ENCODE data around the gene MRPL44. TPM values are rescaled to one million over a fixed set of nuclear protein-coding genes. Genes with fewer than 3 reads are reported as not detected.
A peak's percentile ranks its signal among the peaks of the same experiment; 100 is the strongest.

The MRPL44 gene
- total RNA-seq, 1 donor from 2014 or later: 29.9 TPM

GRCh38 chr2:223945755-223946154 lies 11.5 kb upstream of the MRPL44 start:
- DNase-seq (no peak), ATAC-seq (ENCODE audit: low read depth) (no peak)
- H3K9me3 Mint-ChIP-seq: no peaks in the 10 kb centered on the region
- H3K4me1 Mint-ChIP-seq: peaks cover 62% of the 10 kb centered on the region
- ChIA-PET CTCF (no interaction called here), POLR2A (interaction anchor here (0.5 to 3.1 kb wide), 8 partner anchors 9 to 109 kb away, joined by 3 to 27 read pairs (median 11); partner anchors contain the start of genes AP1S3 and MRPL44)
- H3K27ac Mint-ChIP-seq: peak overlapping the region; percentile 88
- no peak for TF ChIP-seq CTCF (IDR thresholded peaks at IDR 0.05)
- intact Hi-C loops (cut with micrococcal nuclease): loop anchor here (1.0 to 2.0 kb wide), 5 partner anchors 12 to 640 kb away; partner anchors contain the start of genes CUL3 and MRPL44
- no peaks in the 10 kb centered on the region for H3K27me3 Mint-ChIP-seq
- H3K4me3 Mint-ChIP-seq: peak overlapping the region; percentile 95
- peaks cover 17% of the 10 kb centered on the region for H3K36me3 Mint-ChIP-seq (ENCODE audit: low read depth)

- Mint-ChIP-seq H3K27ac (no peak overlapping the region), H3K4me3 (no peak overlapping the region), H3K4me1 (peaks cover 69% of the 10 kb centered on the region), H3K9me3 (no peaks in the 10 kb centered on the region), H3K27me3 (no peaks in the 10 kb centered on the region), H3K36me3 (ENCODE audit: low read depth) (peaks cover 10% of the 10 kb centered on the region)
- CTCF ChIA-PET: no interaction called here
- intact Hi-C loops (cut with micrococcal nuclease): no loop called here
- POLR2A ChIA-PET: interaction anchor here (1.0 kb wide), 1 partner anchor 9 kb away, joined by 4 read pairs; no protein-coding TSS in a partner anchor
- ATAC-seq (ENCODE audit: low read depth) (no peak), DNase-seq (no peak)
- no peak for TF ChIP-seq CTCF (IDR thresholded peaks at IDR 0.05)
Measured at GRCh38 chr2:223947711-223948205, 9.5 kb upstream of the MRPL44 start.

- Mint-ChIP-seq H3K4me1 (peaks cover 68% of the 10 kb centered on the region), H3K4me3 (no peak overlapping the region), H3K9me3 (no peaks in the 10 kb centered on the region), H3K27me3 (no peaks in the 10 kb centered on the region), H3K27ac (peak overlapping the region; percentile 50), H3K36me3 (ENCODE audit: low read depth) (peaks cover 2% of the 10 kb centered on the region)
- CTCF ChIA-PET: no interaction called here
- DNase-seq (no peak), ATAC-seq (ENCODE audit: low read depth) (no peak)
- intact Hi-C loops (cut with micrococcal nuclease): no loop called here
- TF ChIP-seq CTCF (IDR thresholded peaks at IDR 0.05): no peak
- POLR2A ChIA-PET: interaction anchor here (0.8 to 1.4 kb wide), 3 partner anchors 9 to 52 kb away, joined by 3 to 5 read pairs (median 4); no protein-coding TSS in a partner anchor
Measured at GRCh38 chr2:223949241-223949840, 7.9 kb upstream of the MRPL44 start.

- Mint-ChIP-seq H3K36me3 (ENCODE audit: low read depth) (no peaks in the 10 kb centered on the region), H3K27ac (peak overlapping the region; percentile 89), H3K4me1 (peaks cover 69% of the 10 kb centered on the region), H3K27me3 (no peaks in the 10 kb centered on the region), H3K4me3 (peak overlapping the region; percentile 65), H3K9me3 (no peaks in the 10 kb centered on the region)
- DNase-seq (no peak), ATAC-seq (ENCODE audit: low read depth) (no peak)
- intact Hi-C loops (cut with micrococcal nuclease): loop anchor here (10.0 kb wide), 3 partner anchors 574 to 1526 kb away; partner anchors contain the start of gene SGPP2
- TF ChIP-seq CTCF (IDR thresholded peaks at IDR 0.05): no peak
- POLR2A ChIA-PET: interaction anchor here (0.6 to 1.4 kb wide), 4 partner anchors 10 to 54 kb away, joined by 4 to 5 read pairs (median 5); no protein-coding TSS in a partner anchor
- CTCF ChIA-PET: interaction anchor here (2.6 kb wide), 1 partner anchor 19 kb away, joined by 11 read pairs; no protein-coding TSS in a partner anchor
Measured at GRCh38 chr2:223950448-223951347, 6.6 kb upstream of the MRPL44 start.

Measured in activated B cell treated with CpG ODN at 0.5 μM for 24 hours (primary cell).